GM19324 (cell line): Measurements from ENCODE around the gene RALGPS2.
"Not testable (repeated sequence)": the region's sequence is repeated elsewhere in the genome, so short reads cannot be mapped to it uniquely, and the experiment has no call there.

Source experiments
- ATAC-seq: cut with Tn5 transposase; IDR thresholded peaks from one replicate; pipeline ENCODE4 v1.9.1; 2021; ENCODE audit warnings: mild to moderate bottlenecking, moderate library complexity; ENCODE audit not compliant: unreplicated experiment, low FRiP score

RALGPS2 gene

GRCh38 chr1:178718520-178718919 is 6.5 kb upstream of the RALGPS2 start:
- ATAC-seq: no peak

- no peak for ATAC-seq
Observed at GRCh38 chr1:178723546-178723945, 1.5 kb upstream of the RALGPS2 start.

DNA sequence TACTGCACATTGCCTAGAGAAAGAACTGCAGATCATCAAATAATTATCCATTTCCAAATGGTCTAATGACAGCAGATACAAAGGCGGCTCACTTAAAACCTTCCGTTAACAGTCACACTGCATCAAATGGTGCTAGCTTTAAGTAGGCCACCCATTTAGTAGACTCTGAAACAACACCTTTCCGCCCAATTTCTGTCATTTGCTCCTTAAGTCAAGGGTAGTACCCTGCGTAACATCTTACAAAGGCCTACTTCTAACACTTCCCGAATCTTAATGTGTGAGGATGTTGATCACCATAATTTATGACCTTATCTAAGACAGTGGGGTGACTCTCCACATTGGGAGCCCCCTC is 692 bp upstream of the RALGPS2 start:
- no peak for ATAC-seq

DNA sequence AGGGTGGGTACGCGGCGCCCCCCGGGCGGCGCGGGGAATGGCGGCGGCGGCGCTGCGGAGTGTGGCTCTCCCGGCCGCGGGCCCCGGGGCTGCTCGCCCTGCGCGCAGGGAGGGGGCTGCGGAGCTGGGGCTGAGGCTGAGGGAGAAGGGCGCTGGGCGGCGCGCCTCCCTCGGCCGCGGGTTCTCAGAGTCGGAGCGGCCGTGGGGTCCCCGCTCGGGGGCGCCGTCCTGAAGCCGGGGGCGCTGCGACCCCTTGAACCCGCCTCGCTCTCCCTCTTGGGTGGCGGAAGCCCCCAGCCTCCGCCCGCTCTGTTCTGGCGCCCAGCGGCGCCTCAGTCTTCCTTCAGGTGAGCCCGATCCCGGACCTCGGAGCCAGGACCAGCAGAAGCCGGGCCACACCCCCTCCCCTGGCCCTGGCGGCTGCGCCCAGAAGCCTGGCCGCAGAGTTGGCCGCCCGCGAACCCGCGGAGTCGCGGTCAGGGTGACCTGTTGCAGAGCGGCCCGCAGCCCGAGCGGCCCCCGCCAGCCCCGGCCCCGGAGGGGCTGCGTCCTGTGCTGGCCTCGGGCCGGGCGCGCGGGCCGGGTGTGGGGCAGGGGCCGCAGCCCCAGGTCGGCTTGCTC is 532 bp downstream of the RALGPS2 start:
- peak; percentile 43 for ATAC-seq

- ATAC-seq: peak; percentile 61
Observed at GRCh38 chr1:178726087-178726517, 1.1 kb downstream of the RALGPS2 start.

GRCh38 chr1:178726545-178726944 is 1.5 kb downstream of the RALGPS2 start:
- ATAC-seq: no peak

GRCh38 chr1:178727014-178727895 is 2.2 kb downstream of the RALGPS2 start:
- ATAC-seq: no peak

- no peak for ATAC-seq
Observed at GRCh38 chr1:178733972-178734371, 8.9 kb downstream of the RALGPS2 start.

- ATAC-seq: no peak
Observed at GRCh38 chr1:178738780-178739179, 13.7 kb downstream of the RALGPS2 start.

DNA sequence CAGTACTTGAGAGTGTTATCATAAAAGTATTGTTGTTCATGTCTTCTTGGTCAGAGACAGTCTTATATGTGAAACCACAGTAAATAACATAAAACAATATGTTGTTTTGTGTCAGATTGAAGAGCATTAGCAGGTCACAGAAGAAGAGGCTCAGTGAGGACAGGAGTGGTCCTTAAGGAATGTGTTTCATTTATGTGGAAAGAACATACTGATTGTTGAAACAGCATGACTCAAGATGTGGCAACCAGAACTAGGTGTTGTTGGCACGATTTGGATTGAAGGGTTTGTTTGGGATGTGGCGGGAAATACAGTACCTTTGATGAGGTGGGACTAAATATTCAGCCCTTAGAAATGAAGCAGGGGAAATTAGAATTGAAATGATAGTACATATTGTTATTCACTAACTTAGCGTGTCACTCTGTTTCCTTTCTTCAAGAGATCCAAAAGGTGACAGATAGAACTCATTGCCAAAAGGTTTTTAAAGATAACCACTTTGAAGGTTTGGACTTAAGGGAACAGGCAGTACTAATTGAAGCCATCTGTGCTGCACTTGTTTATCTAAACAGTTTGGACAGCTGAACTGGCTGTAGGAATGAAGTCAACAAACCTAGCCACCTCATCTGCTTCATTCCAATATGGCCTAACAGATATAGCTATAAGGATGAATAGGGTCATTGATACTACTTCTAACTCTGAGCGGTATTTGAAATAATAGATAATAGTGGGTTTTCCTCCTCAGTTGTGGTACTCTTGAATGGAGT is 14.4 kb downstream of the RALGPS2 start:
- ATAC-seq: no peak

GRCh38 chr1:178740491-178740890 is 15.4 kb downstream of the RALGPS2 start:
- ATAC-seq: no peak

DNA sequence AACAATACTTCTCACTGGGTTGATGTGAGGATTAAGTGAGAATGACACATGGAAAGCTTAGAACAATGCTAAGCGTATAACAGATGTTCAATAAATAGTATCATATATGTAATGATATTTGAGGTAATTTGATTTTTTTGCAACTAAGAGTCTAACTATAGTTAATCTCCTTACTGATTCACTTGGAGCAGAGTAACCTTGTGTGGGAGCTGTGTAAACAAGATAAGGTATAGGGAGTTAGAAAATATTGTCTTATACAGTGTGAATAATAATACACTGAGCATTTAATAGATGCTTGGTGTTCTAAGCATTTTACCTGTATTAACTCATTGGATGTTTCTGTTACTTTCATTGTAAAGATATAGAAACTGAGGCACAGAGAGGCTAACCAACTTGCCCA is 15.9 kb downstream of the RALGPS2 start:
- ATAC-seq: no peak

GRCh38 chr1:178743801-178744200 is 18.8 kb downstream of the RALGPS2 start:
- no peak for ATAC-seq

GRCh38 chr1:178745260-178745659 is 20.2 kb downstream of the RALGPS2 start:
- no peak for ATAC-seq

GRCh38 chr1:178746345-178746744 is 21.3 kb downstream of the RALGPS2 start:
- no peak for ATAC-seq

DNA sequence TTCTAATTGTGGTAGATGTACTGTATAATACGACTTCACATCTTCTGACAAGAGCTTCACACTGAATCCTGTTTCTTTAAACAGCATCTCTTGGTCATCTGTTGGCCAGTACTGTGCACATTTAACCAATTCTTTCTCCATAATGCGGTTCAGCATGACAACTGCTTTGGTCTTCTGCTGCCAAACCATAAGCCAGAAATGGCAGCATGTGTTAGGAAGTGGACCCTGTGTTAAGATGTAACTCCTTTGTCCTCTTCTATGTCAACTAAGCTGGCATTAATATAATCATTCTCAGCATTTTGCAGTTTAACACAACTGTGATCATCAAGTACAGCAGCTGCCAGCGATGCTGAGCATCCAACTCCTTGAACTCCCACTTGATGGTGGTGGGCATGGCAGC is 22.3 kb downstream of the RALGPS2 start:
- ATAC-seq: not testable (repeated sequence)

DNA sequence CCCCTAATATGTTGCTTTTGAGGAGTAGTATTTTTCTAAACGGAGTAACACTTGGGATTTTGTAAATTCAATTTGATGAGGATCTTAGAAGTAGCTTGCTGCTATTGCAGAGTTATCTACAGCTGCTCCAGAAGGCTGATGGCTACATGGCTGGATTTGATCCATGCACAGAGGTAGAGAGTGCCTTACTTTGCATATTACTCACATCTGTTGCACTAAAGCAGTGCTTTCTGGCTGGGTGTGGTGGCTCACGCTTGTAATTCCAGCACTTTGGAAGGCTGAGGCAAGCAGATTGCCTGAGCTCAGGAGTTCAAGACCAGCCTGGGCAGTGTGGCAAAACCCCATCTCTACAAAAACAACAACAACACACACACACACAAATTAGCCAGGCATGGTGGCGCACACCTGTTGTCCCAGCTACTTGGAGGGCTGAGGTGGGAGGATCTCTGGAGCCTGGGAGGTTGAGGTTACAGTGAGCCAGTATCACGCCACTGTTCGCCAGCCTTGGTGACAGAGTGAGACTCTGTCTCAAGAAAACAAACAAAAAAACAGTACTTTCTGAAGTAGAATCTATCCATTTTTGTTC is 24.6 kb downstream of the RALGPS2 start:
- ATAC-seq: no peak

GRCh38 chr1:178751046-178751445 is 26.0 kb downstream of the RALGPS2 start:
- ATAC-seq: no peak

DNA sequence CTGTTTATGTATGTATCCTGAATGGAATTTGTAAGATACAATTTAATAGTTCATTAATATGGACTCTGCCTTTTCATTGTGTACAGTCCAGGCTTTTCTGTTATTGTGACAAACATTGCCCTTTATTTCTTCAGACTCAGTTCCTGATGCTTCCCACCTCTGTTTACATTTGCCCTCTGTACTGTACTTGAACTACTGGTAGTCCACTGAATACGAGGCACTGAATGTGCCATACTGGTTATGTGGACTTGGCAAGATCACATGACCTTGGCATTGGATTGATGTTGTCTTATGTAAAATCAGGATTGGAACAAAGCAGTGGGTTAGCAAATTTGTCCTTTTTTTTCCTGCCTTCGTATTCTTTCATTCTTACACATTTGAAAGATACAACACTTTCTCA is 27.8 kb downstream of the RALGPS2 start:
- ATAC-seq: no peak

- not testable (repeated sequence) for ATAC-seq
Observed at GRCh38 chr1:178754655-178755256, 29.7 kb downstream of the RALGPS2 start.
